AG08395 (cell line): ENCODE data around the gene HMG20A.
A peak's percentile ranks its signal among the peaks of the same experiment; 100 is the strongest.

ENCODE experiments used
- DNase-seq: peaks from one replicate; pipeline ENCODE4 v3.0.0; 2012; ENCODE audit warnings: mixed read lengths, low spot score

Gene HMG20A

GRCh38 chr15:77502379-77503095 is 81.8 kb downstream of the HMG20A start:
- DNase-seq = no peak

GRCh38 chr15:77503240-77503639 is 82.6 kb downstream of the HMG20A start:
- no peak for DNase-seq

DNA sequence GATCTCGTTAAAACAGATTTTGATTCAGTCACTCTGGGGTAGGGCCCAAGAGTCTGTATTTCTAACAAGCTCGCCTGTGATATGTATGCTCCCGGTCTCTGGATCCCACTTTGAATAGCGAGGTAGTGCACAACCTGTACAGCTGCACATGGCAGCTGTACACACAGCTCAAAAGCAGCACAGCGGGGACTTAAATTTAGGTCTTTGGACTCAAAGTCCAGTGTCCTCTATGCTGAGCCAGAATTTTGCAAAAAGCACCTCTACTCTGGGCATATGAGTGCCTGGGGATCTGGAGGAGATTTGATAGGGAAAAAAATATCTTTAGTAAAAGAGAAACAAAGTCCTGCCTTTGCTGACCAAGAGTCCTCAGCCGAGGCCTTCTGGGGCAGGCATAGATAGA is 83.1 kb downstream of the HMG20A start:
- no peak for DNase-seq

GRCh38 chr15:77504306-77504705 is 83.6 kb downstream of the HMG20A start:
- no peak for DNase-seq

DNA sequence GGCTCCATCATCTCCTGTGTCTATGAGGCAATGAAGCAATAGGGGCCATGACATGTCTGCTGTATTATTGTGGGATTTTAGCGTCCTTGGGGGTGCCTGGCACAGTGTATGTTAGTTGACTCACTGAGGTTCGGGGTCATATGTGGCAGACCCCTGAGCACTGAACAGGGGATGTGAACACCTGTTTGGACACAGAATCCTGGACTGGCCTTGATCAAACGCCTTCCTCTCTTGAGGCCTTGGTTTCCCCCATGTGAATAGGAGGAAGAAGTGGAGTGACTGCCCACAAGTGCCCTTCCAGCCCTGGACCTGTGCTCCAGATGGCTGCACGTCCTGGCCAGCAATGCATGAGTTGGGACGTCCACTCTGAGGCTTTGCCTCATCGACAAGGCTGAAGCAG is 84.2 kb downstream of the HMG20A start:
- no peak for DNase-seq

GRCh38 chr15:77505556-77505955 is 84.9 kb downstream of the HMG20A start:
- no peak for DNase-seq

GRCh38 chr15:77506311-77507142 is 85.8 kb downstream of the HMG20A start:
- DNase-seq = no peak

DNA sequence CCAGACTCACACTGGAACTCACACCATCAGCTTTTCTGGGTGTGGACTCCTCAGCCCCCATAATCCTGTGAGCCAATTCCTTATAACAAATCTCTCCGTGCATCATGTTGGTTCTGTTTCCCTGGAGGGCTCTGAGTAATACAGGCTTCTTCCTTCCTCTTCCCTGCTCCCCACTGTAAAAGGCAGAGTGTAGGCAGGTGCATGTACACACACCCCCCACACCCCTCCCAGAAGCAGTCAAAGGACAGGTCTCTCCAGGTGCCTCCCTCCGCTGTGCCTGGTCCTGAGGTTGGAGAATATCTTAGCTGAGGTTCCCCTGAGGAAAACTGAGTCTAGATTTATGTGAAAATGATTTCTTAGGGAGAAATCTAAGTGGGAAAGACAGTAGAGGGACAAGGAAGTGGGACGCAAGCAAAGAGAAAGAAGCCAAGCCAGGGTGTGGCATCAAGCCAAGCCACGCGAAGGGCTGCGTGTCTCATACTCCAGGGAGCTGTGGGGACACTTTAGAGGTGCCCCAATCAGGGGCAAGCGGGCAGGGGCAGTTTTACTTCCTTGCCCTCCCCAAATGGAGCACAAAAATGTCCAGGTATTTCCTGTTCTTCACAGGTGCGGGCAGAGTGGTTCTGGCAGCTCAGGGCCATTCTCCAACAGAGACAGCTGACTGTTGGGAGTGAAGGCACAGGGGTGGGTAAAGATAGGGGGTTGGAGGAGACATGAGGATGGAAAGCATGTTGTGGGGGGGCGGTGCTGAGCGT is 86.6 kb downstream of the HMG20A start:
- DNase-seq = no peak

DNA sequence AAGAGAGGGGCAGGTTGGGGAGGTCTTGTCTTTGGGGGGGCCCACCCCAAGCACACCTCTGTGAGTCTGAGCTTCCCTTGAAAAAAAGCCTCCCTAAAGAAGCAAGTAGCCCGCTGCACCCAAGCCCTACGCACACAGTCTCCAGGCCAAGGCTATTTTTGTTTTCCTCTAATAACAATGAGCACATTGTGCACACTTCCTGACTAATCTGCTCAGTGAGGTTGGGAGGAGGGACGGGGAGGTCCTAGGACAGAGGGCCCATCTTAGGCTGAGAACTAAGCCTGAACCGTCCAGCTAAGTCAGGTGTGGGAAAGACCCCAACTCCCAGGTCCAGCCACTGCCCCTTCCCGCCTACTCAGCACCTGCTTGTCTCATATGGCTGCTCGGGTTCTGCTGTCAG is 87.2 kb downstream of the HMG20A start:
- DNase-seq = peak; percentile 66

- peak; percentile 19 for DNase-seq
Observed at GRCh38 chr15:77508541-77509243, 88.0 kb downstream of the HMG20A start.

GRCh38 chr15:77510066-77511057 is 89.7 kb downstream of the HMG20A start:
- DNase-seq = no peak

GRCh38 chr15:77511869-77512268 is 91.2 kb downstream of the HMG20A start:
- no peak for DNase-seq

GRCh38 chr15:77513226-77513625 is 92.5 kb downstream of the HMG20A start:
- no peak for DNase-seq

- no peak for DNase-seq
Observed at GRCh38 chr15:77514641-77515402, 94.1 kb downstream of the HMG20A start.

DNA sequence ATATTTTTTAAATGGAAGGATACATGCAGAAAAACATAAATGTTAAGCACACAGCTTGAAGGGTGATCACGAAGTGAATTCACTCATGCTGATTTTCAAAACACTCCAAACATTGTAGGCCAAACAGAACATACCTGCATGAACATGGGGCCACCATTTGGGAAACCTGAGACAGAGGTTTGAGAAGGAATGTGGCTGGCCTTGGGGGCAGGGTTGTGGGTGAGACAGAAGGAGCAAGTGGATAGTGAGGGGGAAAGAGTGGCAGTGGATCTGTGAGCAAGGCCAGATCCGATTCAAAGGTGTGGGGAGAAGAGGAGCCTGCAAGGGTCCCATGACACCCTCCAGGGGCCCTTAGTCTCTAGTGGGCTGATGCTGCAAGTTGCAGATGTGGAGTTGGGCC is 94.9 kb downstream of the HMG20A start:
- no peak for DNase-seq

DNA sequence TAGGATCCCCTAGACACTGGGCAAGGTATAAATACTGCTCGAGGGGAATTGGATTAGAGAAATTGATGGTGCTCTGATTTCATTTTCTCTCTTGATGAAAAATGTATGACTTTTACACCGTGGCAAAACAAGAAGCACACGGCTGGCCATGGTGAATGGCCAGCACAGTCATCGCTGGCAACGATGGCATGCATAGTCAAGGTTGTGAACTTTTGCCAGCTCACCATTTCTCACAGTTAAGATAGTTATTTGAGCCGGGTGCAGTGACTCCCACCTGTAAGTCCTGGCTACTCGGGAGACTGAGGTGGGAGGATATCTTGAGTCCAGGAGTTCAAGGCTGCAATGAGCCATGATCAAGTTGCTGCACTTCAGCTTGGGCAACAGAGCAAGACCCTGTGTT is 95.4 kb downstream of the HMG20A start:
- DNase-seq = no peak

- DNase-seq = no peak
Observed at GRCh38 chr15:77516786-77517185, 96.1 kb downstream of the HMG20A start.

DNA sequence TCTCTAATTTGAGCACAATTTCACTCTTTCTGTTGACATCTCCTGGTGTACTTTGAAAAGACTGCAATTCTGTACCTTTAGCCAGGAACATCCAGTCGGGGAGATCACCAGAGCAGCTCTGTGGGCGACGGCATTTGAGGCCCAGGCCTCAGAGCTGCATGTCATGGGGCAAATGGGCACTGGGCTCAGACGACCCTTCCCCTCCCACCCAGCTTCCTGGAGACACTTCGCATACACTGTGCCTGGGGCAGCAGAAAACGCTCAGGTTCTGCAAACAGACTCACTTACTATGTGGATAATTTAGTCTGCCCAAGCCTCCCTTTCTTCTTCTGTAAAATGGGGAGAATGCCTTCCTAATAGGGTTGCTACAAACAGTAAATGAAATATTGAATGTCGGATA is 96.9 kb downstream of the HMG20A start:
- DNase-seq = no peak

DNA sequence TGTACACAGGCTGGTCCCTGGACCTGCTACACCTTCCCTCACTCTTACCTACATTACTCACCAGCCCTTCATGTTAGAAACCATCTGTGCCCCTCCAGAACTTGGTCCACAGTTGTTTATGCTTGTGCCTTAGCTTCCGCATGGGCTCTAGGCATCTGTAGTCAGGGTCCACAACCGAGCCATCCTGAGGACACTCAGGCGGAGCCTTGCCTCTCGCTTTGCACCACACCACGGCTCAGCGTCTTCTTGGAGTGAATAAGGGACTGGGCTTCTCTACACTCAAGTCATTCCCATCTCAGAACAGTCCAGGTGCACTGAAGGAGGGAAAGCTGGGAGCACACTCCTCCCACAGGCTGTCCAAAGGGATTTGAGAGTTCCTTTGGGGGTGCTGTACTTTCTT is 97.8 kb downstream of the HMG20A start:
- no peak for DNase-seq

DNA sequence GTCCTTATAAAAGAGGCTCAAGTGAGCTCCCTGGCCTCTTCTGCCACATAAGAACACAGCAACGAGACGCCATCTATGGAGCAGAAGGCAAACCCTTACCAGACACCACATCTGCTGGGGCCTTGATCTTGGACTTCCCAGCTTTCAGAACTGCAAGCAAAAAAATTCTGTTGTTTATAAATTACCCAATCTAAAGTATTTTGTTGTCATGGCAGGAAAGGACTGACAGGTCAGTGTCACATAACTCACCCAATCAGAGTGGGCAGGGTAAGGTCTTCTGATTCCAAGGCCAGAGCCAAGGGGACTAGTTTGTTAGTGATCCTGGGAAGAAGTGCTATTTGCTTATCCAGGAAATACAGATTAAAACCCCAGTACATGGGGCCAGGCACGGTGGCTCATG is 98.9 kb downstream of the HMG20A start:
- no peak for DNase-seq
